NCI-H1105 treated with DMSO at 0.1 percent for 48 hours (cell line): Measurements from ENCODE around the gene SPTLC1.

ENCODE experiments used
- DNase-seq: peaks from one replicate; lab custom pipeline; 2025; lab: John Stamatoyannopoulos, UW

Gene SPTLC1

DNA sequence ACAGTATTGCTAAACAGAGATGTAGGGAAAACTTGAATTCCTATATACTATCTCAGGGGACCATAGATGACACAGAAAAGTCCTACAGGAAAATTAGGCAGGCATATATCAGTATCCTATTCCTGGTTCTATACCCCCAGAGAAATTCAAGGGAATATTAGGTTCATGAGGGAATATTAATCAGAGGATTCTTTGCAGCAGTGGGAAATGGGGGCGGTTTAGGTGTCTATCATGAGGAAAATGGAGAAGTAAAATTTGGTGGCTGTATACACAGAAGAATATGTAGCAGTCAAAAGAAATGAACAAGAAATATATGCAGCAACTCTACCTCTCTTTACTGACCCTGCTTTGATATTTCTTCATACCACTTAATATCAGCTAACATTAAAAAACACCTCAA, 20.0 kb downstream of the SPTLC1 start:
- DNase-seq, result no peak

DNA sequence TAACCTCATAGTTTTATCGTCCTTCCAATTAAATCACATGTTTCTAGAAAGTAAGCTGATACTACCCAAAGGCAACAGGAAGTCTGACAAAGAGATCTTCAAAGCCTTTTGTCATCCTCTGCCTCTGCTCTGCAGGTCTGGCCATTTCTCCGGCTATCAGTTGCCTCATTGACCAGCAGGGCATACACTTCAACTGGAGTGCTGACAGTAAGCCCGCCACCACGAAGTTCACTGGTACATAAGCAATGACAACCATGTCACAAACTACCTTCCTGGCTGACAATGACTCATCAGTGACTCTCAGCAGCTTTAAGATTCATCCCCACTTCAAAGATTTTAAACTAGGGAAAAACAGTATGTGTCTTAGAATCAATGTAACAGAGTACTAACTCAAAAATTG, 20.6 kb downstream of the SPTLC1 start:
- no peak for DNase-seq

DNA sequence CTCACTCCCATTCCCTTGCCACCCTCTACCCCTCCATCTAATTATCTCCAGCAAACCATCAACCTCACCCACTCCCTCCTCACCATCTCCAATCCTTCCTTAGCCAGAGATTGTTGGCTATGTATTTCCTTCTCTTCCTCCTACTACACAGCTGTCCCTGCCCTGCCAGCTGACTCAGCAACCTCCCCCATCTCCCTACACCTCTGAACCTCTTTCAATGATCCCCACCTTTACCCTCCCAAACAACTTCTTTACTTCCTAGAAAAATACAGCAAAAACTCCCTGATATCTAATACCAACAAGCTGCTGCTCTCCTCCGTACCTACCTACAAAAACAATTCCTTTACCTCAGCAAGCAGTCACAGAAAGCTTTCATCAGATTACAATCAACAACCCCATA, 37.3 kb downstream of the SPTLC1 start:
- DNase-seq, result no peak

DNA sequence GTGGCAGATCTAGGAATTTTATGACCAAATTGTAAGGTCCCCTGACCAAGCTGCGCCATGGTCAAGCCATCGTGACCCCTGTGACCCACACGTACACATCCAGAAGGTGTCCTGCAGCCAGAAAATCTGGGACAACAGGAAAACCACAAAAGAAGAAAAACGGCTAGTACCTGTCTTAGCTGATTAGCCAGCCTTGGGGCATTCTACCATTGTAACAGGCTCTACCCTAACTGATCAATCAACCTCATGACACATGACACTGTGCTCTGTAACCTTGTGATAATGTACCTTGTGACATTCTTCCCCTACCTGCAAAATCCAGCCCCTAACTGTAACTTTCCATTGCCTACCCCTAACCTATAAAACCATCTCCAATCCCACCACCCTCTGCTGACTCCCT, 43.6 kb downstream of the SPTLC1 start:
- DNase-seq, result no peak

DNA sequence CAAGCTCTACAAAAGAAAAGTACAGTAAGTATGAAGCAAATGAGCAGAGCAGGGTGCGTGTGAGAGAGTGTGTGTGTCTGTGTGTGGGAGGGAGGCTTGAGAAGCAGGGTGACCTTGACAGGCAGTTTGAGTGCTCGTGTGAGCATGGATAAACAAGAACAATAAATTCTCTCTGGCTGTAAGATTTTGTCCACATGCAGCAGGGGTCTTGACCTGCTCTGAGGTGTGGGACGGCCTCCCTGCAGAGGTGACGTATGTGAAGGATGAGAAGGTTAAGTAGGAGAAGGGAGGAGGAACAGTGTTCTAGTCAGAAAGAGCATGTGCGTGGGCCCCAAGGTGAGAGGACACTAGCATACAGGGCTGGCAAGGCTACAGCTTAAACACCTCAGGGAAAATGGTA, 49.0 kb downstream of the SPTLC1 start:
- no peak for DNase-seq

DNA sequence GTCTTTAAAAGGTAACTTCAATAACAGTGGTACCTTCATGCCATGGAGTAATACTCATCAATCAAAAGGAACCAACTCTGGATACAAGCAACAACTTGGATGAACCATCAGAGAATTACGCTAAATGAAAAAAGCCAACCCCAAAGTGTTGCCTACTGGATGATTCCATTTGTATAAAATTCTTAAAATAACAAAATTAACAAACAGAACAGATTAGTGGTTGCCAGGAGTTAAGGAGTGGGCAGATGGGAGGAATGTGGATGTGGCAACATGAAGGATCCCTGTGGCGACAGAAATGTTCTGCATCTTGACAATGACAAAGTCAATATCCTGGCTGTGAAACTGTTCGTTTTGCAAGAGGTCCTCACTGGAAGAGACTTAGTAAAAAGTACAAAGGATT, 50.5 kb downstream of the SPTLC1 start:
- no peak for DNase-seq

DNA sequence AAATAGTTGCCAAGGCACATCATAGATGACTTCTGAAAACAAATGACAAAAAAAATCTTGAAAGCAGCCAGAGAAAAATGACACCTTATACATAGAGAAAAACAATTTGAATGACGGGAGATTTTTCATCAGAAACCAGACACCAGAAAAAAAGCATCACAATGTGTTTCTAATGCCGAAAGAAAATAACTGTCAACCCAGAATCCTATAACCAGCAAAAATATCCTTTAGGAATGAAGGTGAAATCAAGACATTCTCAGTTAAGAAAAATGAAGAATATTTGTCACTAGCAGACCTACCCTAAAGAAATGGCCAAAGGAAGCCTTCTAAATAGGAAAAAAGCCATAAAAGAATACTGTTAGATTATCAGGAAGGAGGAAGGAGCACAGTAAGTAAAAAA, 54.0 kb downstream of the SPTLC1 start:
- DNase-seq, result no peak

DNA sequence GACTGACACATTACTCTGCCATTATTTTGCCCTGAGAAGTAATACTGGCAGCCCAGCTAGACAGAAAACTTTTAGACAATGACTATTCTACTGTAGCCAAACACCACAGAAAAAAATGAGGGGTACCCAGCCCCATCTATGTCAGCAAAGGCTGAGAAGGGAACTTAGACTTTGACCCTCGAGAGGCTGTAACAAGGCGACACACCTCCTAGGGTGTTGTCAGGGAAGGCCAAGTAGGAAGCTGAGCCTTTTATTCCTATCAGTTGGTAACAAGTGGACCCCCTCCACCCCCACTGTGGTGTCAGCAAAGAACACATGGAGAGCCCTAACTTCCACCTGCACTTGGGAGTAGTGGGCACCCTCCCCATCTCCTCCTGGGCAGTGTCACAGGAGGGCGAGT, 55.6 kb downstream of the SPTLC1 start:
- no peak for DNase-seq

DNA sequence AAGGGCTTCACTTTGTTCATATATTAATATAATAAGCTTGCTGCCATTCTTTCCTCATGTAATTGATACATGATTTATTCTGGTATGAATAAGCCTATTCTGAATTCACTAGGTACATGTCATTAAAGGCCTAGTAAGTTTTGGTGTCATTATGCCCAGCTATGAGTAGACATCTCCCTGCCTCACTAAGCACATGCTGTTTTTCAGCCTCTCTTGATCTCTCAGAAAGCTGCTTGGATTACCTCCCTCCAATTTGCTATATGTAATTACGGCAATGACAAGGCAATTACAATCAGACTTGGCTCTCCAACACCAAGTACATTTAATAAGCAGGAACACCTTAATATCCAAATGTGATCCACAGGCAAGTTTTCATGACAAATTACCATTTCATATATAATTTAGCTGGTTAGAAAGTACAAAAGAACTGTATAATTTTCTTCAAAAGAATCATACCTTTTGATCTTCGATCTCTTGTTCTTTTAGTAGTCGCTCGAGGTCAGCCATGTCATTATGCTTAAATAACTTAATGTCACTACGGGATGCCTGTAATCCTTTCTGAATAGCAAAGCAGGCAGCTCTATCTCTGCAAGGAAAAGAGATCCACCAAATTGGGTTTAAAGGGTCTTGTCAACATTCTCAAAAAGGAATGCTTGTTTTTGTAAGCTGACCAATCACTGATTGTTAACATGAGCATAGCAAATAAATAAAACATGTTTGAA, 56.3 kb downstream of the SPTLC1 start:
- DNase-seq, result no peak

DNA sequence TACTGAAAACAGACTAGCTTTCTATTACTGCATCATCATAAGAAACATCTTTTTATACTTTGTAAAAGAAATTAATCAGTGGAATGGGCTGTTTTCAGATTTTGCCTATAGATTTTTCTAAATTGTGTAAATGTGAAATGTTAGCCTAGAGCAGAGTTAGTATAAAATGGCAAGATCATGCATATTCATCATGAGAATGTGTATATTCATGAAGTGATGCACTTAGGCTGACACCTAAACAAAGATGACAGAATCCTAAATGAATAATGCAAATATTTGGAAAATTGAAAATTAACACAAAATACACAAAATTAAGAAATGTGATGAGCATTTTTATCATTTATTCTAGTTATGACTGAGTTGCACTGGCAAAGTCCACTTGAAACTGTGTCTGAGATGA, 57.2 kb downstream of the SPTLC1 start:
- DNase-seq, result no peak

DNA sequence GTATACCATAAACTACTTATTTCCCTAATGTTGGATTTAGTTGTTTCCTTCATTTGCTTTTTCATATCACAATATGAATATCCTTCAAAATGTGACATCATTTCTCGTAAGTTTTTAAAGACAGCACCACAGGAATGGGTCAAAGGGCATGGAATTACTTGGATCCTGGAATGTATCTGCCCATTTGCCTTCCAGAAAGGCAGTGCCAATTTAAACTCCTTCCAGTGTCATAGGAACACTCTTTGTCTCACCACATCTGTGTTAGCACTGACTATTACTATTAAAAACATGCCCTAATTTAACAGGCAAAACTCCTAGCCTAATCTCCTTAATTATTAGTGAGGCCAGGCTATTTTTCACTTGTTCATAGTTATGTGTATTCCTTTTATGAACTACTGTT, 58.0 kb downstream of the SPTLC1 start:
- DNase-seq, result no peak

DNA sequence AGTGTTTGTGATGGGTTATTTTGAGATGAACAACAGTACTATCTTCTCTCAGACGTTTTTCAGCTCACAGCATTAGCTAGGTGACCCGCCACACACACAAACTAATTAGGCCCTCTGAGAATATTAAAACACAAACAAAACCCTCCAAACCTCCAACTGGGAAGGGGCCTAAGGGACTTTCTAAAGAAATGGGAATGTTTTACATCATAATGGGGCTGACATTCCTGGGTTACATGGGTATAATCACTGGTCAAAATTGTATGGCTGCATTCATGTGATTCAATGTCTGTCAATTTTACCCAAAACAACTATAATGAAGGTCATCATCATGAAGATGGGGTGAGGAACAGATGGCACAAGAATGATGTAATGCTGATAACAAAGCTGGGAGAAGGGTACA, 59.6 kb downstream of the SPTLC1 start:
- DNase-seq, result no peak

DNA sequence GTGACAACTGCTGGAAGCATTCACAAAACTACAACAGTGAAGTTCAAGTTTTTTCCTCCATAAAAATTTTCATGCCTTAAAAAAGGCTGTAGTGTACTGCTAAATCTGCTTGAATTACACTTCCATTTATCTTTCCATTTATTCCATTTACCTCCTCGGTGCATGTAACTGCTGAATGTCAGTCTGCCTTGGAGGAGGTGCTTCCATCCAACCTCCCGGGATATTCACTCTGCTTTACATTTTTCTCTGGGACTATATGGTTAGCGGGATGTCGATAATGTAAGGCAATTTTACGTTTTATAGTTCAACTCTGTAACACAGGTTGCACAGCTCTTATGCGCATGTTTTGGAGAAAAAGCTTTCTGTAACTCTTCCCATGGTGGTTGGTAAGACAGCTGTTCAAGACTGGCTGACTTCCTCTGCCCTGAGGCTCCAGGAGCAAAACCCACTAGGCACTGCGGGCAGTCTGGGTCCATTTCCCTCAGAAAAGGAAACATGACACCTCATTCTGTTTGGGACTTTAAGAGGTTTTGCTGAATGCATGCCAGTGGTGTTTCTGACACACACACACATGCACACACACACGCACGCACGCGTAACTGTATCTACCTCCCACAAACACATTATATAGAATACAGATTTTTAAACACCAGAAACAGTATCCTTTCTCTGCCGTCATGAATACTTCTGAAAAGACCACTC, 66.1 kb downstream of the SPTLC1 start:
- no peak for DNase-seq

DNA sequence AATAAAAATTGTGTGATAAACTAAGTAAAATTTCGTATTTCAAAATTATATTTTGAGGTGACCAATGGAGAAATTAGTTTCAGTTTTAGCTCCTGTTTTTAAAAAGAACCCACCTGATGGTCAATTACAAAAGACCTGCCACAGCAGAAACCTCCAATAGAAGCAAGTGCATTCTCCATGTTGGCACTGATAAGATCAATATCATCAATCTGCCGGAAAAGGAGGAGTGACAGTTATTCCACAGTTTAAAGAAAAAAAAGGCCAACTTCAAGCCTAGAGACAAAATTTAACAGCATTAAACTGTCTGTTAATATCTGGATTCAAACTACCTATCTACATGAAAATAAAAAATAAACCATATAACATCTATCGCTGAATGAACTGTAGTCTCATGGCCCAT, 67.7 kb downstream of the SPTLC1 start:
- no peak for DNase-seq

DNA sequence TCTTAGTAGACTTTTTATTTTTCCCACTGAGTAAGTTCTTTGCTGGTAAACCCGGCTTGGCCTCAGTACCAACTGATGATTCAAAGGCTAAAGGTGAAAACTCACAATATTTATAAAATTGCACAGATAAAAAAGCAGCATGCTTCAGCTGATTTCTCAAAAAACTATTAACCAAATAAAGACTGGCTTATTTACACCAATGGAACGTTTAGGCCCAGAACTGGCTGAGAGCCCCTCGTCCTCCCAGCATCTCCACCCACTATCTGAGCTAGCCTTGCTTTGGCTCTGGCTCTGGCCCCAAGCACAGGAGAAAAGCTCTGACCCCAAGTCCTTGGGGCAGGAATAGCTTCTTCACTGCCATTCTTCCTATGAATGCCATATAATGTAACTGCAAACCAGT, 68.5 kb downstream of the SPTLC1 start:
- DNase-seq, result no peak

DNA sequence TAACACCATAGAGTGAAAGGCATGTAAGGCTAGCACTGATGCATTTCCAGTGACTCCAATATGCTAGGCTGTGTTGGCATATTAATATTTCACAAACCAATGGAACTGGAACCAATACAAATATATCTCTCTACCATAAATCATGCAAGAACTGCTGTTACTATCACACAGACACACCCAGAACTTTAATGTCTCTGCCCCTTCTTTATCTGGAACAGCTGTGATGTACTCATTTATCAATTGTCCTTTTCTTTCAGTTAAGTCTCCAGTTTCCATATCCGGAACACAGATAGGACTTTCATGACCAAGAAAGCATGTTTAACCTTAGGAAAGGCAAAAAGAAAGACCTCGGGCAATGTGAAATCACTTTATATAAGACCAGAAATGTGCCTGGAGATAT, 70.3 kb downstream of the SPTLC1 start:
- DNase-seq, result no peak

DNA sequence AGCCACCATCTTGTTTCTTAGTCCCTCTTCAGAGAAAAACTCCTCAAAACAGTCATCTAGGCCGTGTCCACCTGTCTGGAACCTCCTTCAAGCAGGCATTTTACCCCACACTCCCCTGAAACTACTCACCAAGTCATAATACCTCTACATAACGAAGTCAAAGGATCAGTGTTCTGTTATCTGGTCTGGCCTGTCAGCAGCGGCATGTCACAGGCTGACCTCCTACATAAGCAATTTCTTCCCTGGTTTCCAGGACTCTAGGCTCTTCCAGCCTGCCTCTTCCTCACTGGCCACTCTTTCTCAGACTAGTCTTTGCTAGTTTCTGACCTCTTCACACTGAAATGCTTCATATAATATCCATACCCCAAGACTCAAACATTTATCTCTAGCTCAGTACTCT, 72.2 kb downstream of the SPTLC1 start:
- DNase-seq, result no peak

DNA sequence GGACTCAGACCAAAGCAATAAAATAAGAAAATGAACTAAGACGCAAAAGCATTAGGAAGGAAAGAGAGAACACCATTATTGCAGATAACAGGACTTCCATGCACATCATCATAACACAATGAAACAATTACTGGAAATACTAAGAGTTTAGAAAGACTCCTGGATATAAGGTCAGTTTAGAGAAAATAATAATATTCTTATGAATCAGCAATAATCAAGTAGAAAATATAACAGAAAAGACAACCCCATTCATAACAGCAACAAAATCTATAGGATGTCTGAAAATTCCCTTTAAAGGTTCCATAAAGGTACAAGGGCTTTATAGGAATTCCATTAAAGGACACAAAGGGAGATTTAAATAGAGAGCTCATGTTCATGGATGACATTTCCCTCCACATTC, 73.0 kb downstream of the SPTLC1 start:
- DNase-seq, result no peak

DNA sequence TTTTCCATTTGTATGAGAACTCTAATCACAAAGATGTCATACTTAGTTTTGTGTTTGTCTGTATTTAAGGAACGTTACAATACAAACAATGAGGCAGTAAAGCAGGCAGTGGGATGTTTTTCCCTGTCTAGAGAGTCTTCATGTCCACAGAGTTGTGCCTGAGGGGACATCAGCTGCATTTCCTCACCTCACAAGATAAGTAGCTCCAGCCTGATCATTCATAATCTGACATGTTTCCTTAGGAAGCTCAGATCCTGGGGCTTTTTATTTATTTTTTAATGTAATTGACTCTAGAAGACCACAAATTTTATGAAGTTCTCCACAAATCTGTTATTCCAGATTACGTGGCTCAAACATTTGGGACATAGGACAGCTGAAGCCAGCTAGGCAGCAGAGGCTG, 78.5 kb downstream of the SPTLC1 start:
- no peak for DNase-seq

DNA sequence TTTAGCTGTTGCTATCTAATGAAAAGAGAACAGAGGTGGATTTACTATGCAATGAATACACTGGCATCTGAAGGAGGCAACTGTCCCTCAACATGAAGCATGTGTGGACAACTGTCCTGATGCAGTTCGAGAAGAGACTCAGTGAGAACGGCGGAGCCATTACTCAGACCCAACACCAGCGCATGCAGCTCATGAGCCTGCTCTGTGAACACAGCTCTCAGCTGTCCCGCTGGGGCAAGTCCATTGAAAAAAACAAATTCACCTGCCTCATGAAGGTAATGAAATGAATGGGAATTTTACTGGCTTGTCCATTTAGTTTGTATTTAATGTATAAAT, 78.8 kb downstream of the SPTLC1 start:
- DNase-seq, result no peak

DNA sequence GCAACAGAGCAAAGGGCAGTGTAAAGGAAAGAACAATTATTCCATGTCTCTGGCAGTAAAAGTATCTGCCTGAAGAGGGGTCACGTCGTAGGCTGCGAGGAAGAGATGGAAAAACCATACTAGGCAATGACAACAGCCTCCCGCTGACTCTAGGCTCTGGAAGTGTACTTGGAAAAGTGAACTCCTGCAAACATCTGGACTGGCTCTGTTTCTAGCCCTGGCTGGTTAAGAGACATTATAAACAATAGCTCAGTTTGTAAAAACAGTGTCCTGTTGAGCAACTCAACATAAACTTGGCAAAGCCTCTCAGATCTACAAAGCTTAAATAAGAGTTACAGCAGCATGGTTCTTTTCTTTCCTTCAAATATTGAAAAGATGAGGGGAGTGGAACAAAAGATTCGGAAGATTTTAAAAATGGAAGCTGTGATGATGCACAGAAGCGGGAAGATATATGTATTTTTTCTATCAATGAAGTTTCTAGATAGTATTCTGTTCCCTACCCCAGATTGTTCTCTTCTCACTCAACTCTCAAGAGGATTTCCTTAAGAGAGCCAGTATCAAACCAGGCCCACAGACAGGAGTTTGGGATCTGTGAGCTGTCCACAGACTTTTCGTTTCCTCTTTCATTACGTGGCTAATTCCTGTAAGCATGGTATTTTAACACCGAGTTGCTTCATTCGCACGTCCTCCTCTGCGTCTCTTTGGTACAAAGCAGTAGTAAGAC, 79.4 kb downstream of the SPTLC1 start:
- no peak for DNase-seq

DNA sequence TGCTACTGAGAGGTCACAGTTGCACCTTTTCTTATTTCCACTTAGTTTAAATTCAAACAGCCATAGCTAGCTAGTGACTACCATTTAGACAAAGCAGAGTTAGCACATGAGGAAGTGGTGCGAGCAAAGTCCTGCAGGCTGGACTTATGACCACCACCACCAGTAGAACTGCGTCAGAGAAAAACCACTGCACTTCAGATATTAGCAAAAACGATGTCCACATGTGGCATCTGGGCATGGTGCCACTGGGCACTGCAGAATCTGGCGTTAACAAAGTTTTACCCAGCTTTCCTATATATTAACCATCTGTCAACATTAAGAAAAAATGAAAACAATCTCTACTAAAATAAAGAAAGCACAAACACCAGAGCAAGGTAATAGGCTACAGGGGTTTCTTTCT, 80.1 kb downstream of the SPTLC1 start:
- DNase-seq, result no peak

DNA sequence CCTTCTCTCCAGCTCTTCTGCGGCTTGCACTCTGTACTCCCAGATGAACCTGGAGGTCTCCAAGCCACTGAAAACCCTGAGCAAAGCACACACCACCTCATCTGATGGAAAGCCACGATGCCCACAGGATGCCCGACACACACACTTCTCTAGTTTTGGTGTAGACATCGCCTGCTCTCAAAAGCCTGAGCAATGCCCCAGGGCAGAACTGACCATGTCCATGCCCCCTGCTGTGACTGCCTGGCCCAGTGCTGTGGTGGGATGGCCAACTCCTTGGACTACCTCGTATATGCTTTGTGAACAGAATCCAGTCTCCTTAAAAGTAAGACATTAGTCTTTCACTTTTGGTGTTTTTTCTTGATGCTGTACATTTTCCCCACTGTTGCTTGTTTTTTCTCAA, 81.2 kb downstream of the SPTLC1 start:
- DNase-seq, result no peak

DNA sequence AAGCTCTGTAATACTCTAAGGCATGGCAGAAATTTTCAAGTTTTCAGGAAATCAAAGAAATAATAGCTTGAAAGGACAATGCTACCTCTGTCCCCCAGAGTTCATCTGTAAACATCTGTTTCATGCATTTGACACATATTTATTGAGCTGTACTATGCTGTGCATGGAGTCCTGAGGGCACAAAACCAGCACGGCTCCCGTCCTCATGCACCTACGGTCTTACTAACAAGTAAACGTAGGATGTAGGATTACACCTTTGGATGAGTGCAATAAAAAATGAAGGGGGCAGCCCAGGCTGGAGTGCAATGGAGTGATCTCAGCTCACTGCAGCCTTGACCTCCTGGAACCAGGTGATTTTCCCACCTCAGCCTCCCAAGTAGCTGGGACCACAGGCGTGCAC, 81.9 kb downstream of the SPTLC1 start:
- no peak for DNase-seq
